WTC11 (cell line): ENCODE measurements around the gene KCNMA1. TPM values are rescaled to one million over a fixed set of nuclear protein-coding genes. Genes with fewer than 3 reads are reported as not detected.

Experiments
- ATAC-seq: fragments of 200-7000 bp; cut with Tn5 transposase; 2 replicates; pipeline ENCODE4 v1.10.0; 2021; ENCODE audit warnings: mild to moderate bottlenecking, moderate library complexity
- CTCF ChIA-PET: fragments of 300-600 bp; sonication (Branson Sonifier 250); formaldehyde crosslinking; loops from one replicate; lab custom pipeline; 2021; ENCODE audit warnings: antibody characterized with exemption; lab: Charles Lee
- POLR2A ChIA-PET: fragments of 350-600 bp; sonication (Branson Sonifier 250); formaldehyde crosslinking; loops from one replicate; lab custom pipeline; 2021; ENCODE audit warnings: antibody characterized with exemption; lab: Charles Lee
- DNase-seq: peaks from one replicate; pipeline ENCODE4 v3.0.0; 2021; ENCODE audit warnings: low spot score
- H3K27ac Mint-ChIP-seq: 2 replicates; pipeline ENCODE4 v1.8.0; 2021; ENCODE audit warnings: mixed read lengths
- H3K27me3 Mint-ChIP-seq: 2 replicates; pipeline ENCODE4 v1.8.0; 2021; ENCODE audit warnings: low read depth, mild to moderate bottlenecking, moderate library complexity, mixed read lengths
- H3K36me3 Mint-ChIP-seq: 2 replicates; pipeline ENCODE4 v1.8.0; 2021; ENCODE audit warnings: mixed read lengths
- H3K4me1 Mint-ChIP-seq: 2 replicates; pipeline ENCODE4 v1.8.0; 2022; ENCODE audit warnings: mixed read lengths
- H3K4me3 Mint-ChIP-seq: 2 replicates; pipeline ENCODE4 v1.8.0; 2021; ENCODE audit warnings: mild to moderate bottlenecking, moderate library complexity, mixed read lengths
- H3K9me3 Mint-ChIP-seq: 2 replicates; pipeline ENCODE4 v1.8.0; 2021; ENCODE audit warnings: mixed read lengths
- ATF2 ChIP-seq: sonication (generic); formaldehyde crosslinking; IDR thresholded peaks from 2 replicates; pipeline ENCODE4 v1.8.1; 2022; ENCODE audit warnings: low read depth, missing genetic modification reagents, borderline replicate concordance
- CTCF ChIP-seq: fragments of 200-600 bp; IDR thresholded peaks from 2 replicates; pipeline ENCODE4 v1.8.0; 2022; ENCODE audit warnings: antibody characterized with exemption
- E2F4 ChIP-seq: sonication (generic); formaldehyde crosslinking; IDR thresholded peaks from 2 replicates; pipeline ENCODE4 v1.8.1; 2022; ENCODE audit warnings: low read depth, mild to moderate bottlenecking, moderate library complexity, missing genetic modification reagents, borderline replicate concordance
- ESRRA ChIP-seq: sonication (generic); formaldehyde crosslinking; IDR thresholded peaks from 2 replicates; pipeline ENCODE4 v1.8.1; 2022; ENCODE audit warnings: mild to moderate bottlenecking, missing genetic modification reagents, borderline replicate concordance
- FOXJ3 ChIP-seq: sonication (generic); formaldehyde crosslinking; IDR thresholded peaks from 2 replicates; pipeline ENCODE4 v1.9.0; 2021; ENCODE audit warnings: missing genetic modification reagents, mild to moderate bottlenecking, borderline replicate concordance
- GTF2I ChIP-seq: fragments of 250-450 bp; sonication (Bioruptor Pico); conservative IDR thresholded peaks from 2 replicates; pipeline ENCODE4 v1.4.0; 2021; ENCODE audit warnings: mild to moderate bottlenecking
- IRF2 ChIP-seq: sonication (generic); formaldehyde crosslinking; IDR thresholded peaks from 2 replicates; pipeline ENCODE4 v1.8.0; 2022; ENCODE audit warnings: low read depth, missing genetic modification reagents, borderline replicate concordance
- NR2C2 ChIP-seq: sonication (generic); formaldehyde crosslinking; IDR thresholded peaks from 2 replicates; pipeline ENCODE4 v1.8.0; 2022; ENCODE audit warnings: mild to moderate bottlenecking, missing genetic modification reagents
- RORB ChIP-seq: fragments of 250-450 bp; sonication (Bioruptor Pico); IDR thresholded peaks from 2 replicates; pipeline ENCODE4 v1.9.0; 2021; ENCODE audit warnings: mild to moderate bottlenecking
- SP1 ChIP-seq: sonication (generic); formaldehyde crosslinking; conservative IDR thresholded peaks from 2 replicates; pipeline ENCODE4 v1.8.1; 2022; ENCODE audit warnings: missing genetic modification reagents
- ZMAT4 ChIP-seq: fragments of 250-450 bp; sonication (Bioruptor Pico); IDR thresholded peaks from 2 replicates; pipeline ENCODE4 v1.9.0; 2021; ENCODE audit warnings: mild to moderate bottlenecking
- ZNF121 ChIP-seq: sonication (generic); formaldehyde crosslinking; IDR thresholded peaks from 2 replicates; pipeline ENCODE4 v1.8.0; 2023; ENCODE audit warnings: missing genetic modification reagents
- ZNF138 ChIP-seq: sonication (generic); formaldehyde crosslinking; conservative IDR thresholded peaks from 2 replicates; pipeline ENCODE4 v1.8.1; 2022; ENCODE audit warnings: mild to moderate bottlenecking, moderate library complexity, missing genetic modification reagents
- total RNA-seq: library from RNA; stranded (reverse); gene quantifications from 3 replicates; pipeline ENCODE4 v1.2.3, GENCODE V29; 2021
- TF ChIP-seq, protein P1 (sequence below): fragments of 250-450 bp; sonication (Bioruptor Pico); IDR thresholded peaks from 2 replicates; pipeline ENCODE4 v1.9.0; 2021; ENCODE audit warnings: mild to moderate bottlenecking, borderline replicate concordance
- TF ChIP-seq, protein P2 (sequence below): sonication (generic); formaldehyde crosslinking; IDR thresholded peaks from 2 replicates; pipeline ENCODE4 v1.8.0; 2023; ENCODE audit warnings: missing genetic modification reagents, mild to moderate bottlenecking, borderline replicate concordance

Gene KCNMA1
- total RNA-seq, 1 experiment from 2014 or later, result 7.3 TPM

DNA sequence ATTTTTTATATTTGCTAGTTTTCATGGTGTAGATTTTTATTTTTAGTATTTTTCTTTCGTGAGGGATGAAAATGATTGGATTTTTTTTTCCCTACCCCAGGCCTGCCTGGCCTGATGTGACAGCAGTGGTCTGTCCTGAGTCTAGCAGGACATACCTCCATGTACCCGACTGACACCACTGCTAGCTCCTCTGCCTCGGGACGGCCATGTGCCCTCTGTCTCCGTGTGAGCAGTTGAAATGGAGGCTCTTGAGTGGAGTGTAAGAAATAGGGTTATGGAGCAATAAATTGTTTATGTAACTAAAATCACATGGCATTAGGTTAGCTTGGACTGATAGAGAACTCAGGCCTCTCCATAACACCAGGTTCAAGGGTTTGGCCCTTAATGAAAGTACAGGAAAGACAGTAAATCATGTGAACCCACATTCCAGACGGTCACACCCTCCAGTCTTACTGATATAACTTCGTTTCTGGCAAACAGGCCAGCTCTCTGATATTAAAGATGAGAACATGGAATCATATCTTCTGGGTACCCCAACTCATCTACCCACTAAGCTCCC lies 734.1 kb downstream of the KCNMA1 start:
- POLR2A ChIA-PET, result no interaction called here
- H3K36me3 Mint-ChIP-seq, result no peaks in the 10 kb centered on the region
- TF ChIP-seq, protein P1, sequence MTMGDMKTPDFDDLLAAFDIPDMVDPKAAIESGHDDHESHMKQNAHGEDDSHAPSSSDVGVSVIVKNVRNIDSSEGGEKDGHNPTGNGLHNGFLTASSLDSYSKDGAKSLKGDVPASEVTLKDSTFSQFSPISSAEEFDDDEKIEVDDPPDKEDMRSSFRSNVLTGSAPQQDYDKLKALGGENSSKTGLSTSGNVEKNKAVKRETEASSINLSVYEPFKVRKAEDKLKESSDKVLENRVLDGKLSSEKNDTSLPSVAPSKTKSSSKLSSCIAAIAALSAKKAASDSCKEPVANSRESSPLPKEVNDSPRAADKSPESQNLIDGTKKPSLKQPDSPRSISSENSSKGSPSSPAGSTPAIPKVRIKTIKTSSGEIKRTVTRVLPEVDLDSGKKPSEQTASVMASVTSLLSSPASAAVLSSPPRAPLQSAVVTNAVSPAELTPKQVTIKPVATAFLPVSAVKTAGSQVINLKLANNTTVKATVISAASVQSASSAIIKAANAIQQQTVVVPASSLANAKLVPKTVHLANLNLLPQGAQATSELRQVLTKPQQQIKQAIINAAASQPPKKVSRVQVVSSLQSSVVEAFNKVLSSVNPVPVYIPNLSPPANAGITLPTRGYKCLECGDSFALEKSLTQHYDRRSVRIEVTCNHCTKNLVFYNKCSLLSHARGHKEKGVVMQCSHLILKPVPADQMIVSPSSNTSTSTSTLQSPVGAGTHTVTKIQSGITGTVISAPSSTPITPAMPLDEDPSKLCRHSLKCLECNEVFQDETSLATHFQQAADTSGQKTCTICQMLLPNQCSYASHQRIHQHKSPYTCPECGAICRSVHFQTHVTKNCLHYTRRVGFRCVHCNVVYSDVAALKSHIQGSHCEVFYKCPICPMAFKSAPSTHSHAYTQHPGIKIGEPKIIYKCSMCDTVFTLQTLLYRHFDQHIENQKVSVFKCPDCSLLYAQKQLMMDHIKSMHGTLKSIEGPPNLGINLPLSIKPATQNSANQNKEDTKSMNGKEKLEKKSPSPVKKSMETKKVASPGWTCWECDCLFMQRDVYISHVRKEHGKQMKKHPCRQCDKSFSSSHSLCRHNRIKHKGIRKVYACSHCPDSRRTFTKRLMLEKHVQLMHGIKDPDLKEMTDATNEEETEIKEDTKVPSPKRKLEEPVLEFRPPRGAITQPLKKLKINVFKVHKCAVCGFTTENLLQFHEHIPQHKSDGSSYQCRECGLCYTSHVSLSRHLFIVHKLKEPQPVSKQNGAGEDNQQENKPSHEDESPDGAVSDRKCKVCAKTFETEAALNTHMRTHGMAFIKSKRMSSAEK (CRISPR knock-in tag), result no peak
- TF ChIP-seq, protein P2, sequence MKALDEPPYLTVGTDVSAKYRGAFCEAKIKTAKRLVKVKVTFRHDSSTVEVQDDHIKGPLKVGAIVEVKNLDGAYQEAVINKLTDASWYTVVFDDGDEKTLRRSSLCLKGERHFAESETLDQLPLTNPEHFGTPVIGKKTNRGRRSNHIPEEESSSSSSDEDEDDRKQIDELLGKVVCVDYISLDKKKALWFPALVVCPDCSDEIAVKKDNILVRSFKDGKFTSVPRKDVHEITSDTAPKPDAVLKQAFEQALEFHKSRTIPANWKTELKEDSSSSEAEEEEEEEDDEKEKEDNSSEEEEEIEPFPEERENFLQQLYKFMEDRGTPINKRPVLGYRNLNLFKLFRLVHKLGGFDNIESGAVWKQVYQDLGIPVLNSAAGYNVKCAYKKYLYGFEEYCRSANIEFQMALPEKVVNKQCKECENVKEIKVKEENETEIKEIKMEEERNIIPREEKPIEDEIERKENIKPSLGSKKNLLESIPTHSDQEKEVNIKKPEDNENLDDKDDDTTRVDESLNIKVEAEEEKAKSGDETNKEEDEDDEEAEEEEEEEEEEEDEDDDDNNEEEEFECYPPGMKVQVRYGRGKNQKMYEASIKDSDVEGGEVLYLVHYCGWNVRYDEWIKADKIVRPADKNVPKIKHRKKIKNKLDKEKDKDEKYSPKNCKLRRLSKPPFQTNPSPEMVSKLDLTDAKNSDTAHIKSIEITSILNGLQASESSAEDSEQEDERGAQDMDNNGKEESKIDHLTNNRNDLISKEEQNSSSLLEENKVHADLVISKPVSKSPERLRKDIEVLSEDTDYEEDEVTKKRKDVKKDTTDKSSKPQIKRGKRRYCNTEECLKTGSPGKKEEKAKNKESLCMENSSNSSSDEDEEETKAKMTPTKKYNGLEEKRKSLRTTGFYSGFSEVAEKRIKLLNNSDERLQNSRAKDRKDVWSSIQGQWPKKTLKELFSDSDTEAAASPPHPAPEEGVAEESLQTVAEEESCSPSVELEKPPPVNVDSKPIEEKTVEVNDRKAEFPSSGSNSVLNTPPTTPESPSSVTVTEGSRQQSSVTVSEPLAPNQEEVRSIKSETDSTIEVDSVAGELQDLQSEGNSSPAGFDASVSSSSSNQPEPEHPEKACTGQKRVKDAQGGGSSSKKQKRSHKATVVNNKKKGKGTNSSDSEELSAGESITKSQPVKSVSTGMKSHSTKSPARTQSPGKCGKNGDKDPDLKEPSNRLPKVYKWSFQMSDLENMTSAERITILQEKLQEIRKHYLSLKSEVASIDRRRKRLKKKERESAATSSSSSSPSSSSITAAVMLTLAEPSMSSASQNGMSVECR (CRISPR knock-in tag), result no peak
- TF ChIP-seq ZMAT4 (CRISPR knock-in tag), result no peak
- no peak for TF ChIP-seq NR2C2
- TF ChIP-seq, all 79 proteins: peak for 0
- Mint-ChIP-seq H3K27ac (no peak overlapping the region), H3K4me1 (no peaks in the 10 kb centered on the region), H3K4me3 (no peak overlapping the region), H3K9me3 (no peaks in the 10 kb centered on the region), H3K27me3 (no peaks in the 10 kb centered on the region)
- DNase-seq (no peak), ATAC-seq (no peak)
- CTCF ChIA-PET, result interaction anchor here (0.6 to 1.5 kb wide), 9 partner anchors 19 to 600 kb away, joined by 3 to 6 read pairs (median 3); no protein-coding TSS in a partner anchor

DNA sequence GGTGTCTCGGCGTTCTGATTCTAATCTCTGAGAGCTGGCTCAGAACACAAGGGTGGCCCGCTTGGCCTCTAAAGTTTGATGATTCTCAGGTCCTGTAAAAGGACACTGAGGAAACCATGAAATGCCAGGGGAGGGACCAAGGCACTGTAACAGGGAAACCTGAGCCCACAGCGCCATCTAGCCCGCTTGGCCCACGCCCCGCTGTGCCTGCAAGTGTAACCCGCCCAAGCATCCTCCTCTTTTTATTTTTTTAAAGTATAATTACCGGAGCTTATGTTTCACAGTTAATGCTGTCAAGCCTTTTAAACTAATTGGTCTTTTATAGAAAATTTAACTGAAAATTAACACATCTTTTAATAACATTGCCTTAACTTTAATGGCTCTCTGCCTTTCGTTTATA lies 734.7 kb downstream of the KCNMA1 start:
- Mint-ChIP-seq H3K27ac (no peak overlapping the region), H3K4me3 (no peak overlapping the region), H3K36me3 (no peaks in the 10 kb centered on the region), H3K4me1 (no peaks in the 10 kb centered on the region), H3K27me3 (no peaks in the 10 kb centered on the region), H3K9me3 (peaks cover under 1% of the 10 kb centered on the region; the same call in 1 of the 2 replicates)
- DNase-seq (peak; percentile 80), ATAC-seq (peak; percentile 97)
- ChIA-PET CTCF (interaction anchor here (0.6 to 1.5 kb wide), 9 partner anchors 20 to 600 kb away, joined by 3 to 6 read pairs (median 3); no protein-coding TSS in a partner anchor), POLR2A (no interaction called here)
- TF ChIP-seq CTCF, result peak; percentile 27; the same call in 1 of the 2 replicates
- no peak for TF ChIP-seq E2F4 (CRISPR knock-in tag)
- no peak for TF ChIP-seq RORB (CRISPR knock-in tag)
- no peak for TF ChIP-seq FOXJ3 (CRISPR knock-in tag)
- TF ChIP-seq ESRRA (CRISPR knock-in tag), result no peak
- TF ChIP-seq SP1 (CRISPR knock-in tag), result peak; percentile 40; the same call in 1 of the 2 replicates
- no peak for TF ChIP-seq ZNF121 (CRISPR knock-in tag)
- TF ChIP-seq ZNF138 (CRISPR knock-in tag), result no peak
- no peak for TF ChIP-seq GTF2I (CRISPR knock-in tag)
- no peak for TF ChIP-seq IRF2 (CRISPR knock-in tag)
- no peak for TF ChIP-seq ATF2
- TF ChIP-seq, protein P1 (CRISPR knock-in tag), result no peak
